Left lung (tissue), 10 donors: ENCODE measurements around the gene MCC. TPM values are rescaled to one million over a fixed set of nuclear protein-coding genes. Genes with fewer than 3 reads are reported as not detected.
A peak's percentile ranks its signal among the peaks of the same experiment; 100 is the strongest.

Source experiments
- ATAC-seq: fragments of 200-7000 bp; cut with Tn5 transposase; one replicate; pipeline ENCODE4 v1.9.1; 2020; ENCODE audit warnings: moderate library complexity
- DNase-seq, 4 donors: peaks; one replicate each; pipeline ENCODE4 v3.0.0-alpha.2; 2013 to 2020
- H3K27ac ChIP-seq, 2 donors: fragments of 200-600 bp; sonication (generic) in 1 of 2; one replicate each; pipeline versions ENCODE4 v1.5.0 to v1.8.0; 2020 to 2021
- H3K27me3 ChIP-seq, 2 donors: fragments of 200-600 bp; sonication (generic) in 1 of 2; one replicate each; pipeline versions ENCODE4 v1.5.0 to v1.8.0; 2020 to 2021
- H3K36me3 ChIP-seq, 2 donors: fragments of 200-600 bp; sonication (generic) in 1 of 2; one replicate each; pipeline versions ENCODE4 v1.5.0 to v1.8.0; 2020 to 2021
- H3K4me1 ChIP-seq, 2 donors: fragments of 200-600 bp; one replicate each; pipeline ENCODE4 v1.8.0; 2021
- H3K4me3 ChIP-seq, 2 donors: fragments of 200-600 bp; sonication (generic) in 1 of 2; one replicate each; pipeline versions ENCODE4 v1.5.0 to v1.8.0; 2020 to 2021; ENCODE audit warnings: mild to moderate bottlenecking in 1 of 2
- H3K9me3 ChIP-seq, 2 donors: fragments of 200-600 bp; sonication (generic) in 1 of 2; one replicate each; pipeline versions ENCODE4 v1.5.0 to v1.8.0; 2020 to 2021
- CTCF ChIP-seq, 2 donors: fragments of 200-600 bp; sonication (generic) in 1 of 2; IDR thresholded peaks; one replicate each; pipeline versions ENCODE4 v1.5.0 to v1.8.0; 2021; ENCODE audit warnings: antibody characterized with exemption in 2 of 2
- intact Hi-C, 2 donors: fragments of 100-400 bp; cut with DNase I; formaldehyde crosslinking; loops; one replicate each; pipeline versions ENCODE4 v1.11.2 to v1.14.2; 2022
- polyA plus RNA-seq, 6 donors: library from polyadenylated mRNA; unstranded; fragments of 120-200 nt; gene quantifications; one replicate each; pipeline ENCODE4 v1.2.1, GENCODE V29; 2013; ENCODE audit not compliant: insufficient read length in 6 of 6
- total RNA-seq, 2 donors: library from RNA; stranded (reverse); fragmentation: NEBNext Ultra II Directional; extraction: Animal tissue kit (Norgen Biotek cat#: 25700); gene quantifications; one replicate each; pipeline ENCODE4 v1.2.1, GENCODE V29; 2021
- donor health status: DM: no; HTN: yes; CAD: no.
- donor health status: DM: no; HTN: no; CAD: no.

The MCC gene
- total and polyA plus RNA-seq, 8 donors: 12.5 to 18.4 (median 16.1) TPM

- H3K27ac ChIP-seq: no peak overlapping the region
- DNase-seq (peak in 2 of 4 donors; percentile 12 to 37), ATAC-seq (peak; percentile 36)
- H3K27me3 ChIP-seq: peaks cover 4 to 41% of the 10 kb centered on the region in 2 donors
- H3K4me1 ChIP-seq: peaks cover 0 to 25% of the 10 kb centered on the region in 2 donors
- no peaks in the 10 kb centered on the region for H3K36me3 ChIP-seq
- H3K4me3 ChIP-seq: no peak overlapping the region
- TF ChIP-seq CTCF (IDR thresholded peaks at IDR 0.05): peak in 1 of 2 donors; percentile 38
- intact Hi-C loops: loop anchor here in 1 of 2 donors (5.0 kb wide), 1 partner anchor 514 kb away; no protein-coding TSS in a partner anchor
- H3K9me3 ChIP-seq: no peaks in the 10 kb centered on the region
Measured at GRCh38 chr5:113510836-113511451, 22.7 kb upstream of the MCC start.

- intact Hi-C loops: loop anchor here in 1 of 2 donors (10.0 kb wide), 1 partner anchor 134 kb away; no protein-coding TSS in a partner anchor
- TF ChIP-seq CTCF (IDR thresholded peaks at IDR 0.05): no peak
- H3K9me3 ChIP-seq: no peaks in the 10 kb centered on the region
- H3K4me1 ChIP-seq: peaks cover 0 to 7% of the 10 kb centered on the region in 2 donors
- no peaks in the 10 kb centered on the region for H3K36me3 ChIP-seq
- H3K27ac ChIP-seq: no peak overlapping the region
- H3K27me3 ChIP-seq: peaks cover 4 to 46% of the 10 kb centered on the region in 2 donors
- ATAC-seq (no peak), DNase-seq (no peak)
- H3K4me3 ChIP-seq: no peak overlapping the region
Measured at GRCh38 chr5:113508756-113509155, 20.5 kb upstream of the MCC start.

- no peaks in the 10 kb centered on the region for H3K36me3 ChIP-seq
- H3K9me3 ChIP-seq: no peaks in the 10 kb centered on the region
- ATAC-seq: no peak
- no peak for TF ChIP-seq CTCF (IDR thresholded peaks at IDR 0.05)
- no peak for DNase-seq
- H3K27me3 ChIP-seq: peaks cover 4 to 54% of the 10 kb centered on the region in 2 donors
- intact Hi-C loops: loop anchor here in 1 of 2 donors (10.0 kb wide), 1 partner anchor 133 kb away; no protein-coding TSS in a partner anchor
- H3K27ac ChIP-seq: no peak overlapping the region
- no peaks in the 10 kb centered on the region for H3K4me1 ChIP-seq
- no peak overlapping the region for H3K4me3 ChIP-seq
Measured at GRCh38 chr5:113507601-113508000, 19.3 kb upstream of the MCC start.

GRCh38 chr5:113505181-113505580, 16.9 kb upstream of the MCC start:
- no peak overlapping the region for H3K4me3 ChIP-seq
- DNase-seq (no peak), ATAC-seq (no peak)
- H3K4me1 ChIP-seq: no peaks in the 10 kb centered on the region
- no peaks in the 10 kb centered on the region for H3K9me3 ChIP-seq
- no peak for TF ChIP-seq CTCF (IDR thresholded peaks at IDR 0.05)
- H3K27me3 ChIP-seq: peaks cover 4 to 62% of the 10 kb centered on the region in 2 donors
- H3K36me3 ChIP-seq: no peaks in the 10 kb centered on the region
- intact Hi-C loops: loop anchor here in 1 of 2 donors (10.0 kb wide), 1 partner anchor 130 kb away; no protein-coding TSS in a partner anchor
- H3K27ac ChIP-seq: no peak overlapping the region

- H3K4me1 ChIP-seq: no peaks in the 10 kb centered on the region
- no peak overlapping the region for H3K27ac ChIP-seq
- no peaks in the 10 kb centered on the region for H3K9me3 ChIP-seq
- H3K27me3 ChIP-seq: peaks cover 8 to 47% of the 10 kb centered on the region in 2 donors
- no peak overlapping the region for H3K4me3 ChIP-seq
- DNase-seq: no peak
- TF ChIP-seq CTCF (IDR thresholded peaks at IDR 0.05): no peak
- intact Hi-C loops: loop anchor here in 1 of 2 donors (10.0 kb wide), 1 partner anchor 128 kb away; no protein-coding TSS in a partner anchor
- H3K36me3 ChIP-seq: no peaks in the 10 kb centered on the region
- no peak for ATAC-seq
Measured at GRCh38 chr5:113503146-113503545, 14.9 kb upstream of the MCC start.
